WTC11 (cell line): ENCODE measurements around the gene LOXL1. TPM values are rescaled to one million over a fixed set of nuclear protein-coding genes. Genes with fewer than 3 reads are reported as not detected.

Source experiments
- ATAC-seq: fragments of 200-7000 bp; cut with Tn5 transposase; 2 replicates; pipeline ENCODE4 v1.10.0; 2021; ENCODE audit warnings: mild to moderate bottlenecking, moderate library complexity
- CTCF ChIA-PET: fragments of 300-600 bp; sonication (Branson Sonifier 250); formaldehyde crosslinking; loops from one replicate; lab custom pipeline; 2021; ENCODE audit warnings: antibody characterized with exemption; lab: Charles Lee
- POLR2A ChIA-PET: fragments of 350-600 bp; sonication (Branson Sonifier 250); formaldehyde crosslinking; loops from one replicate; lab custom pipeline; 2021; ENCODE audit warnings: antibody characterized with exemption; lab: Charles Lee
- DNase-seq: peaks from one replicate; pipeline ENCODE4 v3.0.0; 2021; ENCODE audit warnings: low spot score
- H3K27ac Mint-ChIP-seq: 2 replicates; pipeline ENCODE4 v1.8.0; 2021; ENCODE audit warnings: mixed read lengths
- H3K27me3 Mint-ChIP-seq: 2 replicates; pipeline ENCODE4 v1.8.0; 2021; ENCODE audit warnings: low read depth, mild to moderate bottlenecking, moderate library complexity, mixed read lengths
- H3K36me3 Mint-ChIP-seq: 2 replicates; pipeline ENCODE4 v1.8.0; 2021; ENCODE audit warnings: mixed read lengths
- H3K4me1 Mint-ChIP-seq: 2 replicates; pipeline ENCODE4 v1.8.0; 2022; ENCODE audit warnings: mixed read lengths
- H3K4me3 Mint-ChIP-seq: 2 replicates; pipeline ENCODE4 v1.8.0; 2021; ENCODE audit warnings: mild to moderate bottlenecking, moderate library complexity, mixed read lengths
- H3K9me3 Mint-ChIP-seq: 2 replicates; pipeline ENCODE4 v1.8.0; 2021; ENCODE audit warnings: mixed read lengths
- HMGXB4 ChIP-seq: sonication (generic); formaldehyde crosslinking; IDR thresholded peaks from 2 replicates; pipeline ENCODE4 v1.8.1; 2023; ENCODE audit warnings: mild to moderate bottlenecking, moderate library complexity, missing genetic modification reagents
- IRF1 ChIP-seq: sonication (generic); formaldehyde crosslinking; IDR thresholded peaks from 2 replicates; pipeline ENCODE4 v1.8.0; 2023; ENCODE audit warnings: missing genetic modification reagents
- MYBL2 ChIP-seq: sonication (generic); formaldehyde crosslinking; IDR thresholded peaks from 2 replicates; pipeline ENCODE4 v1.8.1; 2023; ENCODE audit warnings: mild to moderate bottlenecking, moderate library complexity, missing genetic modification reagents
- OVOL2 ChIP-seq: fragments of 250-450 bp; sonication (Bioruptor Pico); IDR thresholded peaks from 2 replicates; pipeline ENCODE4 v1.9.0; 2021; ENCODE audit warnings: mild to moderate bottlenecking, borderline replicate concordance
- PRRX2 ChIP-seq: fragments of 250-450 bp; sonication (Bioruptor Pico); IDR thresholded peaks from 2 replicates; pipeline ENCODE4 v1.8.0; 2021; ENCODE audit warnings: mild to moderate bottlenecking
- SOX15 ChIP-seq: fragments of 250-450 bp; sonication (Bioruptor Pico); IDR thresholded peaks from 2 replicates; pipeline ENCODE4 v1.9.0; 2021; ENCODE audit warnings: mild to moderate bottlenecking
- SP1 ChIP-seq: sonication (generic); formaldehyde crosslinking; conservative IDR thresholded peaks from 2 replicates; pipeline ENCODE4 v1.8.1; 2022; ENCODE audit warnings: missing genetic modification reagents
- ZBTB21 ChIP-seq: sonication (generic); formaldehyde crosslinking; IDR thresholded peaks from 2 replicates; pipeline ENCODE4 v1.8.1; 2023; ENCODE audit warnings: mild to moderate bottlenecking, missing genetic modification reagents, borderline replicate concordance
- ZNF138 ChIP-seq: sonication (generic); formaldehyde crosslinking; conservative IDR thresholded peaks from 2 replicates; pipeline ENCODE4 v1.8.1; 2022; ENCODE audit warnings: mild to moderate bottlenecking, moderate library complexity, missing genetic modification reagents
- ZNF532 ChIP-seq: fragments of 250-450 bp; sonication (Bioruptor Pico); IDR thresholded peaks from 2 replicates; pipeline ENCODE4 v1.9.0; 2021; ENCODE audit warnings: mild to moderate bottlenecking, borderline replicate concordance
- total RNA-seq: library from RNA; stranded (reverse); gene quantifications from 3 replicates; pipeline ENCODE4 v1.2.3, GENCODE V29; 2021
- TF ChIP-seq, protein P1 (sequence below): fragments of 250-450 bp; sonication (Bioruptor Pico); IDR thresholded peaks from 2 replicates; pipeline ENCODE4 v1.9.0; 2021; ENCODE audit warnings: mild to moderate bottlenecking
- TF ChIP-seq, protein P2 (sequence below): sonication (generic); formaldehyde crosslinking; IDR thresholded peaks from 2 replicates; pipeline ENCODE4 v1.8.0; 2022; ENCODE audit warnings: mild to moderate bottlenecking, missing genetic modification reagents
- TF ChIP-seq, protein P3 (sequence below): sonication (generic); formaldehyde crosslinking; IDR thresholded peaks from 2 replicates; pipeline ENCODE4 v1.8.1; 2022; ENCODE audit warnings: missing genetic modification reagents, borderline replicate concordance

Gene LOXL1
- total RNA-seq, 1 experiment from 2014 or later, result 10.6 TPM

GRCh38 chr15:73891328-73892315 is 34.6 kb upstream of the LOXL1 start (continued):
- TF ChIP-seq ZNF532 (CRISPR knock-in tag), result no peak
- no peak for TF ChIP-seq ZNF138 (CRISPR knock-in tag)

DNA sequence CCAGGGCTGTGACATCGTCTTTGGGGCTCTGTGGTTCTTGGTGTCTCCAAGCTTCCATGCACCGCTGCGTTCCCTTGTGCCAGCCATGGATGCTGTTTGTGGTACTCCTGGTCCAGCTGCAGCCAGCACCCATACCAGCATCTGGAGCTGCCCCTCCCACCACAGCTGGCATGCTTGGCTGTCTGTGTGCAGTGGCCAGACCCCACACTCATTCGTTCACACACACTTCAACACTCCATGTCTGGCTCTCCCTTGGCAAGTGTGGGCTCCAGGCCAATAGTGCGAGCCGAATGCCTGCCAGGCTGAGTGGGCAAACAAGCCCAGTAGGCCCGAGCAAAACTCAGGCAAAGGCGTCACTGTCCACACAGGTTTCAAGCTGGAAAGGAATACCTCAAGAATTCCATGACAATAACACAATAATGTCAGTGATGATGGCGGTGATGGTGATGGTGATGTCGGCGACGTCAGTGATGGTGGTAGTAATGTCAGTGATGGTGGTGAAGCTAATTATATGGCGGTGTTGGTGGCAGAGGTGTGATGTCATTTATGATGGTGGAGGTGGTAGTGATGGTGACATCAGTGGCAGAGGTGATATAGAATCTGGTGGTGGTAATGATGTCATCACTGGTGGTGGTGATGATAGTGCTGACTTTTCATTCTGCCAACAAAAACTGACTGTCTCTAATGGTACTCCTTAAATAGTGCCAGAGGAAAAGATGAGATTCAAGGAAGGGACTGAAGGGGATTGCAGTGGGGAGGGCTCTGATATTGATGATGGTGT is 33.6 kb upstream of the LOXL1 start:
- Mint-ChIP-seq H3K4me1 (peaks cover 12% of the 10 kb centered on the region), H3K36me3 (0 out of 2 replicates have a peak, but pooled peaks cover 3% of the 10 kb centered on the region), H3K27ac (no peak overlapping the region), H3K4me3 (no peak overlapping the region), H3K9me3 (peaks cover 13% of the 10 kb centered on the region), H3K27me3 (peaks cover 4% of the 10 kb centered on the region; the same call in 1 of the 2 replicates)
- CTCF ChIA-PET, result interaction anchor here (0.6 to 3.4 kb wide), 3 partner anchors 19 to 31 kb away, joined by 3 to 23 read pairs (median 15); partner anchors contain the start of gene TBC1D21
- POLR2A ChIA-PET, result no interaction called here
- TF ChIP-seq OVOL2 (CRISPR knock-in tag), result no peak
- TF ChIP-seq IRF1 (CRISPR knock-in tag), result no peak
- TF ChIP-seq, protein P1, sequence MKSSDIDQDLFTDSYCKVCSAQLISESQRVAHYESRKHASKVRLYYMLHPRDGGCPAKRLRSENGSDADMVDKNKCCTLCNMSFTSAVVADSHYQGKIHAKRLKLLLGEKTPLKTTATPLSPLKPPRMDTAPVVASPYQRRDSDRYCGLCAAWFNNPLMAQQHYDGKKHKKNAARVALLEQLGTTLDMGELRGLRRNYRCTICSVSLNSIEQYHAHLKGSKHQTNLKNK (CRISPR knock-in tag), result no peak
- no peak for TF ChIP-seq SP1
- no peak for TF ChIP-seq SOX15 (CRISPR knock-in tag)
- no peak for TF ChIP-seq PRRX2
- no peak for TF ChIP-seq HMGXB4 (CRISPR knock-in tag)
- TF ChIP-seq, protein P2, sequence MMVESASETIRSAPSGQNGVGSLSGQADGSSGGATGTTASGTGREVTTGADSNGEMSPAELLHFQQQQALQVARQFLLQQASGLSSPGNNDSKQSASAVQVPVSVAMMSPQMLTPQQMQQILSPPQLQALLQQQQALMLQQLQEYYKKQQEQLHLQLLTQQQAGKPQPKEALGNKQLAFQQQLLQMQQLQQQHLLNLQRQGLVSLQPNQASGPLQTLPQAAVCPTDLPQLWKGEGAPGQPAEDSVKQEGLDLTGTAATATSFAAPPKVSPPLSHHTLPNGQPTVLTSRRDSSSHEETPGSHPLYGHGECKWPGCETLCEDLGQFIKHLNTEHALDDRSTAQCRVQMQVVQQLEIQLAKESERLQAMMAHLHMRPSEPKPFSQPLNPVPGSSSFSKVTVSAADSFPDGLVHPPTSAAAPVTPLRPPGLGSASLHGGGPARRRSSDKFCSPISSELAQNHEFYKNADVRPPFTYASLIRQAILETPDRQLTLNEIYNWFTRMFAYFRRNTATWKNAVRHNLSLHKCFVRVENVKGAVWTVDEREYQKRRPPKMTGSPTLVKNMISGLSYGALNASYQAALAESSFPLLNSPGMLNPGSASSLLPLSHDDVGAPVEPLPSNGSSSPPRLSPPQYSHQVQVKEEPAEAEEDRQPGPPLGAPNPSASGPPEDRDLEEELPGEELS, result no peak
- TF ChIP-seq ZBTB21 (CRISPR knock-in tag), result no peak
- TF ChIP-seq MYBL2 (CRISPR knock-in tag), result no peak
- TF ChIP-seq, protein P3, sequence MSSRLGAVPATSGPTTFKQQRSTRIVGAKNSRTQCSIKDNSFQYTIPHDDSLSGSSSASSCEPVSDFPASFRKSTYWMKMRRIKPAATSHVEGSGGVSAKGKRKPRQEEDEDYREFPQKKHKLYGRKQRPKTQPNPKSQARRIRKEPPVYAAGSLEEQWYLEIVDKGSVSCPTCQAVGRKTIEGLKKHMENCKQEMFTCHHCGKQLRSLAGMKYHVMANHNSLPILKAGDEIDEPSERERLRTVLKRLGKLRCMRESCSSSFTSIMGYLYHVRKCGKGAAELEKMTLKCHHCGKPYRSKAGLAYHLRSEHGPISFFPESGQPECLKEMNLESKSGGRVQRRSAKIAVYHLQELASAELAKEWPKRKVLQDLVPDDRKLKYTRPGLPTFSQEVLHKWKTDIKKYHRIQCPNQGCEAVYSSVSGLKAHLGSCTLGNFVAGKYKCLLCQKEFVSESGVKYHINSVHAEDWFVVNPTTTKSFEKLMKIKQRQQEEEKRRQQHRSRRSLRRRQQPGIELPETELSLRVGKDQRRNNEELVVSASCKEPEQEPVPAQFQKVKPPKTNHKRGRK (CRISPR knock-in tag), result no peak
- ATAC-seq (no peak), DNase-seq (no peak)
